ENCODE measurements around the gene CLECL1.

DNA sequence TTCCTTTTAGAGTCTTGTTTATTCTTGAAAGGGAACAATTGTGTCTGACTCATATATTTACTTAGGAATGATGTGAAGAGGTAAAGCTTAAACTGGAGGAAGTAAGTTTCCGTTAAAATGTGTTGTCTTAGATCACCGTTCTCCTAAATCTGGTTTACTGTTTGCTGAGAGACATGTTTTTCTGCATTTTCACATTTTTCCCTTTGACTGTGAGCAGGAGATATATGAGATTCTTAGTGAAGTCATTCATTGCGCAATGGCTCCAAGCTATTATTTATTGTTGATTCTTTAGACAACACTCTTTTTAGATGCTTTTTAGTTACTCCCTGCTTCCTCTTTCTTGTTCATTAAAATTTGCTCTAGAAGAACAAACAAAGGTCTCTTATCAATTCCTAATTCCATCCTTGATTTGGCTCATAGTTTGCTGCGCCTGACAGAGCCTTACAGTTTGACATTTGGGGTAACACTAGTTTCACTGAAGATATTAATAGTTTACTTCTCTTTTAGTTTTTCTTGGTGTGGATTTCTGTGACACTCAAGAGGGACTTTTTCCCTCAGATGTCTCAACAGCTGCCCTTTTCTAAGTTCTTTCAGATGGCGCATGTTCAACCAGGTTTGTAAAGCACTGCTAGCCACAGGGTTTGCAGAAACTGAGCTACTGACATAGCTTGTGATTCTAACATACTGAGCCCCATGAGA lies 11.4 kb downstream of the CLECL1 start:
- TF ChIP-seq POLR2AphosphoS5 (IDR thresholded peaks at IDR 0.05; ENCODE audit: low read depth, low read length) (no peak), CTCF (IDR thresholded peaks at IDR 0.05) (no peak), RAD21 (IDR thresholded peaks at IDR 0.05; ENCODE audit: low read length) (no peak), RCOR1 (IDR thresholded peaks at IDR 0.05; ENCODE audit: low read length) (no peak), EZH2phosphoT487 (IDR thresholded peaks at IDR 0.05; ENCODE audit: borderline replicate concordance, low read depth) (no peak), RFX5 (IDR thresholded peaks at IDR 0.05; ENCODE audit: low read length) (no peak), EP300 (IDR thresholded peaks at IDR 0.05; ENCODE audit: borderline replicate concordance in 1 of 2, low read depth in 1 of 2, low read length in 1 of 2) (no peak), GATA2 (CRISPR knock-in tag; IDR thresholded peaks at IDR 0.05) (no peak), SIN3A (IDR thresholded peaks at IDR 0.05; ENCODE audit: borderline replicate concordance, low read depth, low read length) (no peak), MXI1 (IDR thresholded peaks at IDR 0.05; ENCODE audit: low read depth, low read length) (no peak), RXRA (IDR thresholded peaks at IDR 0.05; ENCODE audit: borderline replicate concordance, low read depth) (no peak), USF2 (IDR thresholded peaks at IDR 0.05; ENCODE audit: borderline replicate concordance, low read depth, low read length) (no peak)

Measured in SK-N-SH (cell line).